Renal cortex interstitium (tissue), 11 donors: ENCODE data around the gene NPHP1. TPM values are rescaled to one million over a fixed set of nuclear protein-coding genes. Genes with fewer than 3 reads are reported as not detected.
"Not testable (repeated sequence)": the region's sequence is repeated elsewhere in the genome, so short reads cannot be mapped to it uniquely, and the experiment has no call there.

Source experiments
- DNase-seq, 11 donors: peaks; one replicate each; pipeline ENCODE4 v3.0.0-alpha.2; 2013; ENCODE audit warnings: low read depth in 9 of 11, low spot score in 4 of 11; ENCODE audit errors: extremely low read depth in 1 of 11
- polyA plus RNA-seq, 3 donors: library from polyadenylated mRNA; unstranded; fragments of 120-200 nt; gene quantifications; one replicate each; pipeline ENCODE4 v1.2.1, GENCODE V29; 2013; ENCODE audit not compliant: insufficient read length in 3 of 3

NPHP1 gene
- polyA plus RNA-seq, 3 donors, result 14.0 to 19.8 (median 17.6) TPM

- DNase-seq, result no peak
Measured at GRCh38 chr2:110099038-110099425, 105.8 kb downstream of the NPHP1 start.

GRCh38 chr2:110097506-110098220 is 107.2 kb downstream of the NPHP1 start:
- no peak for DNase-seq

- DNase-seq, result no peak
Measured at GRCh38 chr2:110095994-110096633, 108.7 kb downstream of the NPHP1 start.

- not testable (repeated sequence) for DNase-seq
Measured at GRCh38 chr2:110094884-110095534, 109.8 kb downstream of the NPHP1 start.

DNA sequence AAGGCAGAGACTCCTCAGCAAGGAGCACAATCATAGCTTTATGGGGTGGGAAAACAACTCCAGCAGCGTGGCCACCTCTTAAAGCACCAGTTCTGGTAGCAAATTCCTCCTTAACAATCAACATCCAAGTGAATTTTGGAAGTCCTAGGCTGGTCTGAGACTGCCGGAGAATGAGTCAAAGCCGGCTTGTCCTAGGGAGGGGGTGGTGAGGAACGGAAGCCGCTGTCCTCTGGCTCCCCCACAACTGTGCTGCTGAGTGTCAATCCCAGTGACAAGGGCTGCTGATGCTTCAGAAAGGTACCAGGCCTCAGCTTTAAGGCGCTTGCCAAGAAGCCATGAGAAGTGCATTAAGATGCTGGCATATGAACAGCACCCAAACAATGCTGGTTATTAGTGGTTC is 110.9 kb downstream of the NPHP1 start:
- not testable (repeated sequence) for DNase-seq

- DNase-seq, result not testable (repeated sequence)
Measured at GRCh38 chr2:110090164-110090563, 114.6 kb downstream of the NPHP1 start.

DNA sequence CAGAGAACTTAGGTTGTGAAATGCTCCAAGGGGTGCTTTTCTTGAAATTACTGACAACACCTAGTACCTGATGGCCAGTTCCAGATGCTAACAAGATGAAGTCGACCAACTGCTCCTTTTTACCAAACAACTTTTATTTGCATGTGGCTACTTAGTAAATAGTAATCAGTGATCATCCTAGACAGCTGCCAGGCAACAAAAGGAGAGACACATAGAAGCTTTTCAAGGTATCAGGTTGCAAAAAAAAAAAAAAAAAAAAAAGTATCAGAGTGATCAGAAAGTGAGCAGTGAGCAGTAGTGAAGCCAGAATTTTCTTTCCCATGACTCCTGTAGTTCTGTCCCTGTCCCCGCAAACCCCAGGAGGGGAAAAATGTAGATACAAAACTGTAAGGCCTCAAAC is 121.1 kb downstream of the NPHP1 start:
- not testable (repeated sequence) for DNase-seq

- not testable (repeated sequence) for DNase-seq
Measured at GRCh38 chr2:110083162-110083561, 121.7 kb downstream of the NPHP1 start.

DNA sequence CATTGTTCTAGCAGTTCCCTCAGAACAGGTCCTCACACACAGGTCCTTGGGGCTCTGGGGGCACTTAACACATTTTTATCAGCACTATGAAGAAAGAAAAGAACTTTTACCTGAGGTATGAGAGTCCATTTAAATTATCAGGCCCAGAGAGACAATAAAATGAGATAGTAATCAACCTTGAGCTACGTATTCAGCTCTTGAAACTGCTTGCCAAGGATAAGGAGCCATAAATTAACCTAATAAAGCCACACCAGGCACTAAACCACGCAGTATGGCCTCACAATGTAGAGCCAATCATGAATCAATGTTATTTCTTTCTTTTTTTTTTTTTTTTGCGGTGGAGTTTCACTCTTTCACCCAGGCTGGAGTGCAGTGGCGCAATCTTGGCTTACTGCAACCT is 126.7 kb downstream of the NPHP1 start:
- not testable (repeated sequence) for DNase-seq

DNA sequence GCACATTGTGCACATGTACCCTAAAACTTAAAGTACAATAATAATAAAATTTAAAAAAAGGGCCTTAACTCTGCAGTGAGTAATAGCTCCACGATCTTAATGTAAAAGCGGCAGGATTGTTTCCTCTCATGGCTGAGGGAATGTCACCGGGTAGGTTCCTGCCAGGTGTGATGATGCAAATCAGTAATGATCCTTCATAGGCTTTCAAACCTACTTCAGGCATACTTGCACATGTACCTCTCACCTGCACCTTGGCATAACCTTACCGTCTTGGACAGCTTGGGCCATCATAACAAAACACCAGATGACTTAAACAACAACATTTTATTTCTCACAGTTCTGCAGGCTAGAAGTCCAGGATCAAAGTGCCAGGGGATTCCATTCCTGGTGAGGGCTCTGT is 128.9 kb downstream of the NPHP1 start:
- DNase-seq, result not testable (repeated sequence)

Other genes starting within 250 kb of the NPHP1 start
- 10 to 100 TPM; 13.4 to 13.6 (median 13.5) TPM for gene MALL, start 89.2 kb downstream of the NPHP1 start, polyA plus RNA-seq
- gene MTLN, start 7.5 kb upstream of the NPHP1 start, polyA plus RNA-seq, result 10 to 100 TPM; 10.6 to 19.3 (median 15.7) TPM